Cardiac fibroblast (primary cell): ENCODE results near the gene EMC8.

Experiments used
- DNase-seq, 2 donors: peaks; one replicate each; pipeline versions ENCODE4 v3.0.0 to v3.0.0-alpha.2; 2010; ENCODE audit warnings: low read depth in 2 of 2
- H3K4me3 ChIP-seq, 2 donors: replicated peaks in 1 of 2; 1 replicate in 1 of 2; 2 replicates in 1 of 2; pipeline ENCODE4 v1.5.1; 2011; ENCODE audit warnings: low read depth in 2 of 2, low read length in 2 of 2, mild to moderate bottlenecking in 2 of 2, moderate library complexity in 1 of 2
- TF ChIP-seq, protein P1 (sequence below): IDR thresholded peaks from one replicate; pipeline ENCODE4 v1.5.1; 2011; ENCODE audit warnings: low read depth, mild to moderate bottlenecking, low read length, inconsistent platforms

The EMC8 gene

DNA sequence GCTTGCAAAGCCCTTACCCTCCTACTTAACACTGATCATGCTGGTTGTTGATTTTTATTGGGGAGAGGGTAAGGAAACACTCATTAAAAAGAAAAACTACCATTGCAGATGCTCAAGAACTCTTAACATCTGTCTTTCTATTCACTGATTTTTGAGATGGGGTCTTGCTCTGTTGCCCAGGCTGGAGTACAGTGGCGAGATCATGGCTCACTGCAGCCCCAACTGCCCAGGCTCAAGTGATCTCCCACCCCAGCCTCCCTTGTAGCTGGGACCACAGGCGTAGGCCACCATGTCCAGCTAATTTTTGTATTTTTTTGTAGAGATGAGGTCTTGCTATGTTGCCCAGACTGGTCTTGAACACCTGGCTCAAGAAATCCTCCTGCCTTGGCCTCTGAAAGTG is 14.5 kb downstream of the EMC8 start:
- TF ChIP-seq, protein P1, sequence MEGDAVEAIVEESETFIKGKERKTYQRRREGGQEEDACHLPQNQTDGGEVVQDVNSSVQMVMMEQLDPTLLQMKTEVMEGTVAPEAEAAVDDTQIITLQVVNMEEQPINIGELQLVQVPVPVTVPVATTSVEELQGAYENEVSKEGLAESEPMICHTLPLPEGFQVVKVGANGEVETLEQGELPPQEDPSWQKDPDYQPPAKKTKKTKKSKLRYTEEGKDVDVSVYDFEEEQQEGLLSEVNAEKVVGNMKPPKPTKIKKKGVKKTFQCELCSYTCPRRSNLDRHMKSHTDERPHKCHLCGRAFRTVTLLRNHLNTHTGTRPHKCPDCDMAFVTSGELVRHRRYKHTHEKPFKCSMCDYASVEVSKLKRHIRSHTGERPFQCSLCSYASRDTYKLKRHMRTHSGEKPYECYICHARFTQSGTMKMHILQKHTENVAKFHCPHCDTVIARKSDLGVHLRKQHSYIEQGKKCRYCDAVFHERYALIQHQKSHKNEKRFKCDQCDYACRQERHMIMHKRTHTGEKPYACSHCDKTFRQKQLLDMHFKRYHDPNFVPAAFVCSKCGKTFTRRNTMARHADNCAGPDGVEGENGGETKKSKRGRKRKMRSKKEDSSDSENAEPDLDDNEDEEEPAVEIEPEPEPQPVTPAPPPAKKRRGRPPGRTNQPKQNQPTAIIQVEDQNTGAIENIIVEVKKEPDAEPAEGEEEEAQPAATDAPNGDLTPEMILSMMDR = no peak
- DNase-seq = no peak
- no peak overlapping the region for H3K4me3 ChIP-seq

DNA sequence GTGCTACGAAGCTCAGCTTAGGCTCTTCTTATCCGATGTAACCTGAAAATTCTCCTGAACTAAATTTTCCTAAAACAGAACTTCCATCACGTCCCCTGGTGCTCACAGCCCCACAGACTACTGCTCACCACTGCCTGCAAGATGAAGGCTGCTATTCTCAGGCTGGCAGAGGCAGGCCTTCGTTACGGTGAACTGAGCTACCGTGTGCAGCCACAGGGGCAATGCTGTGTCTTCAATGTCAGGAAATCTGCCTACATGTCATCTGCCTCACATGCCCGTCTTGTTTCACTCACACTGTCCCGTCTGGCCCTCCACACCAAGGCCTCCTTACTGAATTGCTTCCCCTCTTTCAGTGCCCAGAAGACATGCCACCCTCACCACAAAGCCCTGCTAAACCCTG is 15.9 kb downstream of the EMC8 start:
- DNase-seq = no peak
- TF ChIP-seq, protein P1 = no peak
- no peak overlapping the region for H3K4me3 ChIP-seq

GRCh38 chr16:85782451-85782850 is 16.9 kb downstream of the EMC8 start:
- TF ChIP-seq, protein P1 = no peak
- H3K4me3 ChIP-seq = no peak overlapping the region
- DNase-seq = no peak

- no peak overlapping the region for H3K4me3 ChIP-seq
- TF ChIP-seq, protein P1 = no peak
- DNase-seq = peak in 1 of 2 donors; percentile 61
Measured at GRCh38 chr16:85781695-85782370, 17.5 kb downstream of the EMC8 start.

- H3K4me3 ChIP-seq = no peak overlapping the region
- no peak for DNase-seq
- TF ChIP-seq, protein P1 = no peak
Measured at GRCh38 chr16:85781156-85781555, 18.2 kb downstream of the EMC8 start.

DNA sequence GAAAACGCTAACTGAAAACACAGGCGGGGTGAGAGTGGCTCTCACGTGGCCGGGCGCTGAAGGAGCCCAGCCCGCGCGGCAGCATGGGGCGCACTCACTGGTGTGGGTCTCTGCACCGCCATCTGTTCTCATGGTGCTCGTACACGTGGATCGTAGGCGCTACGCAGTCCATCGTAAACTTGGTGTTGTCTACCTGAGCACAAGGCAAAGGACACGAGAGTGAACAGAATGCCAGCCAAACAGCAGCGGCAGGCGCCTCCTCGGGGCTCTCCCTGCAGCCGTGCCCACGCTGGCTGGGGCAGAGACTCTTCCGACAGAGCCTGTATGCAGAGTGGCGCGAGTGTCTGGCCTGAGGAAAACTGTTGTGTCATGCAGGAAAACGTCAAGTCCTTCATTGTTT is 19.1 kb downstream of the EMC8 start:
- H3K4me3 ChIP-seq = no peak overlapping the region
- DNase-seq = no peak
- TF ChIP-seq, protein P1 = no peak

- no peak overlapping the region for H3K4me3 ChIP-seq
- no peak for DNase-seq
- TF ChIP-seq, protein P1 = no peak
Measured at GRCh38 chr16:85778873-85779272, 20.5 kb downstream of the EMC8 start.
